GM19397 (cell line): Measurements from ENCODE around the gene ATP5PD.
"Not testable (repeated sequence)": the region's sequence is repeated elsewhere in the genome, so short reads cannot be mapped to it uniquely, and the experiment has no call there.

Experiments
- ATAC-seq: cut with Tn5 transposase; IDR thresholded peaks from one replicate; pipeline ENCODE4 v1.9.1; 2021; ENCODE audit warnings: mild to moderate bottlenecking, moderate library complexity; ENCODE audit not compliant: unreplicated experiment

ATP5PD gene

DNA sequence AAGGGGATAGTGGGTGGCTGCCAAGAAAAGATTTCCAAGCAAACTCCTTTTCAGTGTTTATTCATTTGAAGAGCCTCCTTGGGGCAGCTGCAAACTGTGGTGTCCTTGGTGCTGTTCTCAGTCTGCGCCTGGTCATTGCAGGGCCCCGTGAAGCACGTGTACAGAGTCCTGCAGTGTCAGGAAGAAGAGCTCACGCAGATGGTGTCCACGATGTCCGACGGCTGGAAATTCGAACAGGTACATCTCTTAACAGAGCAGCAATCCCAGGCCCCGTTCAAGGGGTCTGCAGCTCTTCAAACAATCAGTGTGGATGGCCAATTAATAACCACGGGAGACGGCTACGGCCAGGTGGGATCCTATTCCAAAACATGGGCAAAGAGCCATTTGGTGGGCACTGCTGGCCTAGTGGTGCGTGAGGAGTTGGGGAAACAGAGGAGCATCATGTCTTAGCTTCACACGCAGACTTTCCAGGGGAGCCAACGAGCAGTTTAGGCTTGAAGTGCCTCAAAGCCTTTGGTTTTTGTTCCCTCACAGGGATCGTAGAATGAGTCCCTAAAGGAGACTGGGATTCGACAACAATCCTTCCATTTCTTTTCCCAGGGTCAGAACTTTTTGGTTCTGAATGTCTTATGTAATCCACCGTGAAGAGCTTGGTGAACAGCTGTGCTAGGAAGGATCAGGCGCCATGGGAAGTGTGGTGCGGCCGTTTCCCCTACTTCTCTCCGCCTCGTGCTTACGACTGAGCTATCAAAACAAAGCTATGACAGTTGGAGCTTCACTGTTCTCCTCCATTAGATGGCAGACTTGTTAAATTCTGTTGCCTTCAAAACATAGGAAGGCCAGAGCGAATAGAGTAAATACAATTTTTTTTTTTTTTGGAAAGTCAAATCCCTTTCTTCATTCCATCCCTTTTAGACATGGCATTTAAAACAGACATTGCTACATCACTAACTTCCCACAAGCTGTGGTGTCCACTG, 12.9 kb upstream of the ATP5PD start:
- no peak for ATAC-seq

DNA sequence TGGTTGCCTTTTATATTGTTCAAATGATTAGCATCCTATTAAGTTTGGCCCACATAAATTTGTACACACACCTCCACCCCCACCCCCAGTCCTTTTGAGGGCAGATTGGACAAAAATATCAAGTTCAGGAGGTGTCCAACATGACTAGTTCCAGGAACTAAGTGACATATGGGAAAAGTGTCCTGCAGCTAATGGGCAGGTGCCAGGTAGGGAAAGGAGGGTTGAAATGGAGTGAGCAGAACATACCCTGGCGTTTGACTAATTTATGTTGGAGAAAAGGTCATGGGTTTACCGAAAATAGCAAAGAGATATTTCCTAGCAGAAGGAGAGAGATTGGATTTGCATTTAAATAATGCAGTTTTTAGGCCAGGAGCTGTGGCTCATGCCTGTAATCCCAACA, 5.2 kb upstream of the ATP5PD start:
- no peak for ATAC-seq

DNA sequence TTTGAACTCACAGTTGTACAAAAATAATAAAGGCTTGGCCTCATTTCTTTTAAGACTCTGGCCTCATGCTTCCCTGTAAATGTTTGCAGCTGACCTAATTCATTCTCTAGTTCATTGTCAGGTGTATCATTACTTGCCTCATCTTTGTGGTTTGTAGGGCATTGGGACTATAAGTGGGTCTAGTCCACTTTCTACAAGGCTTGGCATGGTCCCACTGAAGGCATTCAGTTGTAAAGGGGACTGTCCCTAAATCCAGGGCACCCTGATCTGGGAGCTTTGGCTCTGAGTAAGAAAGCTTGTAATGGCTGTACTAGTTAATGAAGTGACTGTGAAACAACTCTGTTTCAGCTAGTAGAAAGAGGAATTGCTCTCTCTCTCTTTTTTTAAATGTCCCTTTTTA, 2.9 kb upstream of the ATP5PD start:
- ATAC-seq = no peak

DNA sequence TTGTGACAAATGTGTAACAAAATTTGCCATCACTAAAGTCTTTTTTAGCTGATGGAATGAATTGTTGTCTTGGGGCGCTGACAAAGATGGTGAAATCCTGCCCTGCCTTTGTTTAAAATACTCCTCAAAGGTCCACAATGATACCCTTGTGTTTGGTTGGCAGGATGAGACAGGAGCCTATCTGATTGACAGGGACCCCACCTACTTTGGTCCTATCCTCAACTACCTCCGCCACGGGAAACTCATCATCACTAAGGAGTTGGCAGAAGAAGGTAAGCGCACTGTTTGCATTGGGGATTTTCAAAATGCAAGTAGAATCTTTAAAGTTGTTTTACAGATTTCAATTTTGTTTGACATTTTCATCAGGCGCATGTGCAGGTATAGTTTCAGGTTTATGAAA, 2.3 kb upstream of the ATP5PD start:
- no peak for ATAC-seq

DNA sequence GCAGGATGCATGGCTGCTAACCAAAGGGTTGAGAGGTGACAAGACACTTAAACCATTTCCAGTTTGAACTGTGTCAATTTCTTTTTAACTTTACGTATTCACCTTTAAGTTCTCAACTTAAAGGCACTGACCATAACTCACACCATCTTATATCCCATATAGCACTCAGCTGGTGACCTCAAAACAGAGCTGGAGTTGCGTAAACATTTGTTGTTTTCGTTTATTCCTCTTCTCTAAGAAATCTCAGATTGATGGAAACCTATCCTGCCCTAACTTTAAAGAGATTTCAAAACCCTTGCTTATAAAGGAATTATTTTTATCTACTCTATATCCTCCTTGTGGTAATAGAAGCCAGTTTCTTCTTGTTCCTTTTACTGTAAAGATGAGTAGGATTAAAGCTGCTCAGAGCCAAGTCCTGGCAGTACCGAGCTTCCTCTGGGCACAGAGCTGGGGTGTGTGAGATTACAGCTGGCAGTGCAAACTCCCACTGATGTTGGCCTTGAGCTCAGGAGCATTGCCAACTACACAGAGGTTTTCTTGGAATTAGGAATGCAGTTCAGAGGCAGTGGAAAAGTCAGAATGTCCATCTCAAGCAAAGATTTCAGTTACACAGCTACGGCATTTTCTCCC, 1.6 kb upstream of the ATP5PD start:
- ATAC-seq = no peak

DNA sequence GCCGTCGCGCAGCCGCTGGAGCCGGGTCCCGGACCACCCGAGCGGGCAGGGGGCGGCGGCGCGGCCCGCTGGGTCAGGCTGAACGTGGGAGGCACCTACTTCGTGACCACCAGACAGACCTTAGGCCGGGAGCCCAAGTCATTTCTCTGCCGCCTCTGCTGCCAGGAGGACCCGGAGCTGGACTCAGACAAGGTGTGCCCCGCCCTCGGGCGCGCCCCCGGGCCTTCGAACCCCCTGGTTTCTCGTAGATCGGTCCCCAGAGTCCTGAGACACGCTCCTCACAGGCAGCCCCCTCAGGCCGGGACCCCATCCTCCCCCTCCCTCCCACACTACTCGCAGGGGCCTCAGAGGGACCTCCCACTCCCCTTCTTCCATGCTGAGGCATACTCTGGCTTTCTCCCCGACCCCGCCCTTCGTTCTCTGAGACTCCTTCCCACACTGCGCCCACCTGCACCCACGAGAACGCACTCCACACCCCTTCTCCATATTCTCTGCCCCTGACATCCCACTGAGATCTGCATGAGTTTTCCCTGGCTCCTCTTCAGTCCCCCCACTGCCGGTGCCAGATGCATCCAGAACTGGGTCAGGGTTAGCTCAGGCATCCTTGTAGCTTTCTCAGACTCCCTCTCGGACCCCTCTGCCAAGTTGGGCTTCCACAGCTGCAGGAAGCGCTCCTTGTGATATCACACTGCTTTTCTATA, 779 bp upstream of the ATP5PD start:
- ATAC-seq = peak; percentile 12

DNA sequence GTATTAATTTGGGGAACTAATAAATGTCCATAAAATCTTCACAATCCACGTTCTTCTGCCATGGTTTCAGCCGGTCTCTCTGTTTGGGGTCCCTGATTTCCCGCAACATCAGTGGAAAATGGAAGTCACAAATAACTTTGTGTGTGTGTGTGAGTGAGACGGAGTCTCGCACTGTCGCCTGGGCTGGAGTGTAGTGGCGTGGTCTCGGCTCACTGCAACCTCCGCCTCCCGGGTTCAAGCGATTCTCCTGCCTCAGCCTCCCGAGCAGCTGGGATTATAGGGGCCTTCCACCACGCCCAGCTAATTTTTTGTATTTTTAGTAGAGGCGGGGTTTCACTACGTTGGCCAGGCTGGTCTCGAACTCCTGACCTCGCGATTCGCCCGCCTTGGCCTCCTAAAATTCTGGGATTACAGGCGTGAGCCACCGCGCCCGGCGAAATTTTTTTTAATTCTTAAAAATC, 793 bp downstream of the ATP5PD start:
- ATAC-seq = not testable (repeated sequence)

DNA sequence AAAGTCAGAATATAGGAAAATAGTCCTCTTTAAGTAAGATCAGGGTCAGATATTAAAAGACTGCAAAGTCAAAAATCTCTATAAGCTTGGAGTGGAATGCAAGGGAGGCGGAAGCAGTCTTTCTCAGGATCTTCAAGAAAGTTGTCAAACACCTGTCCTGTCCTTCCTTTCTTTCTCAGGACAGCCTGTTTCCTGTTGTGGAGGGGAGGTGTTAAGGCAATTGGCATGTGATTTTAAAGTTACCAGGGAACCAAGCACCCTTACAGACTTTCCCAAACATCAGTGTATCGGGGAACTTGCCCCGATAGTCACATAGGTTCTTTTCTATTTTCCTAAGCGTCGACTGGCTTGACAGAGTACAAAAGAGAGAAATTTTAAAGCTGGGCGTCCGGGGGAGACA, 2.1 kb downstream of the ATP5PD start:
- ATAC-seq = no peak

DNA sequence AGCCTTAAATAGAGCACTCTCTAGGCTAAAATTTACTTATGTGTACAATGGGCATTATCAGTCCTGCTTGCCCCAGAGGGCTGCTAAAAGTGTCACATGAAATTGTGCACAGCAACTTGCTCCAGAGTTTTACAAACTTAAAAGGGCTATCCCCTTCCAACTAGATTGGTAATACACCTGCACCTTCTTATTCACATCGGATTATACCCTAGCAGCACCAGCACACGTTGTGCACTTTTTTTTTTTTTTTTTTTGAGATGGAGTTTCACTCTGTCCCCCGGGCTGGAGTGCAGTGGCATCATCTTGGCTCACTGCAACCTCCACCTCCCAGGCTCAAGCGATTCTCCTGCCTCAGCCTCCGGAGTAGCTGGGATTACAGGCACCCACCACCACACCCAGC, 3.0 kb downstream of the ATP5PD start:
- ATAC-seq = not testable (repeated sequence)

DNA sequence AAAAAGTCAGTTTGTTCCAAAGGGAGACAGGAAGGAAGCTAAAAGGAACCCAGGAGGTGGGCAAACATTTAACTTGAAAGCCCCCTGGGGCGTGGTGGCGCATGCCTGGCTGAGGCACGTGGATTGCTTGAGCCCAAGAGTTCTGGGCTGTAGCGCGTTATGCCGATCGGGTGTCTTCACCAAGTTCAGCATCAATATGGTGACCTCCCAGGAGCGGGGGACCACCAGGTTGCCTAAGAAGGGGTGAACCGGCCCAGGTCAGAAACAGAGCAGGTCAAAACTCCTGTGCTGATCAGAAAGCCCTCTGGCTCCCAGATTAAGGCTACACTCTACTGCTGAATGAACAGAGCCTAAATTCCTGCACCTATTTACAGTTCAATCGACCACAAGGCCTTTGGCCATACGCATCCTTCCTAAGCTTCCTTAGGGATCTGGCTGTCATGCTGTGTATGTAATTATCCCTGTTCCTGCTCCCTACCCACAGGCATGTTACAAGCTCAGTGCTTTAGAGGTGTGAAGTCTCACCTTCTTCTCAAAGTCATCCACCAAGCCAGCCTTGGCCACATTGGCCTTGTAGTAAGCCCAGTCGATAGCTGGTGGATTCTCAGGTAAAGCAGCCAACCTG, 5.0 kb downstream of the ATP5PD start:
- ATAC-seq = no peak

DNA sequence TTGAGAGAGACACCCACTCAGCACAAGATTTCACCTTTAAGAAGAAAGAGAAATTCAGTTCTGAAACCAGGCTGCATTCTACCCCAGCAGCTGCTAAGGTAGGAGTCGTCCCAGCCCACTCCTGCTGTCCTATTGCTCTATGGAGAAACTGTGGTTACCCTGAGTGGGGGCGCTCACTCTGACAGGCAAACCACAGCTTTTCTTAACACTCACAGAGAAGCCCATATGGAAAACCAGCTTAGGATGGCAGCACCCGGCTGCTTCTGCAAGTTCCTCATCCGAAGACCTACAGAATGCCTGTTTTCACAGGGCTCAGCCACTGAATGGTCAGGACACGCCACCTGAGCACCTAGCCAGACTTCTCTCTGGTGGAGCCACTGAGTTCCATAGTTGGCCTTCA, 7.5 kb downstream of the ATP5PD start:
- ATAC-seq = no peak

DNA sequence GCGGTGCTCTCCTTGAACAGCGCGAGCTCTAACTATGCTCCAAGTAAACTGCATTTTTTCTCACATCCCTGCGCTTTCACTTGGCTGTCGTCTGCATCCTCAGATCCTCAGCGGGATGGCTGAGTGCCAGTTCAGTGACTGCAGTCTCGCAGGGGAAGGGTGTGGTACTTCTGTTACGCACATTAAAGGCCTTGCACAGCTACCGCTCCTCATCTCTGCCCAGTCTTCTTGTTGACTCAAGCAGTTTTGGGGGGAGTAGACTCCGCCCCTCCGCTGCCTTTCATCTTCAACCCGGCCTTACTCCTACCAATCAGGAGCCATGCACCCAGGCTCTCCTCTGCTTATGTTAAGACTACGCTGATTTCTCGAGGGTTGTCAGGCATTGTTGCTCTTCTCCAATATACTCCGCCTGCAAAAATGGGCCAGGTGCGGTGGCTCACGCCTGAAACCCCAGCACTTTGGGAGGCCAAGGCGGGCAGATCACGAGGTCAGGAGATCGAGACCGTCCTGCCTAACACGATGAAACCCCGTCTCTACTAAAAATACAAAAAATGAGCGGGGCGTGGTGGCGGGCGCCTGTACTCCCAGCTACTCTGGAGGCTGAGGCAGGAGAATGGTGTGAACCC, 10.0 kb downstream of the ATP5PD start:
- no peak for ATAC-seq

DNA sequence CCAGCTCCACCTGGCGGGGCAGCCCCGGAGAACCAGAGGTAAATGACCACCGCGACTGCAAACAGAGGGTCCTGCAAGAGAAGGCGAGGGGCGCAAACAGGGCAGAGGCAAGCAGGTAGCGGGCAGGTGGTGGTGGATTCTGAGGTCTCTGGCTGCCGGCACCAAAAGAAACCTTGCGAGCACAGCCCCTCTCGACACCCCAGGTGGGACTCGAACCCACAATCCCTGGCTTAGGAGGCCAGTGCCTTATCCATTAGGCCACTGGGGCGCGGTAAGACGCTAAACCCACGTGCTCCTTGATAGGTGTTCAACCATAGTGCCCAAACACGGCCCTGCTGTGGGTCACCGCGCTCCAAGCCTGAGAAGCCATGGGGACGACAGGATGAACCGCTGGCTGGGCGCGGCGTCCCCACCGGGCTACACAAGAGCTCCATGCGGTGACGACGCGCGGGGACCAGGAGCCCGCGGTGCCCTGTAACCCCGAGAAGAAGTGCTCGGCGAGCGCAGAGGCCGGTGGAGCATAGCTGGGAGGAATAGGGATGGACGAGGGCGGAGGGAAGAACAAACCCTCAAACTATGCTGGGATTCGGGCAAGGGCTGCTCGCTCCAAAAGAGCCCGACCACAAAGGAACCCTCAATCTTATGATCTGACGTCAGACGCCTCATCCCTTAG, 12.4 kb downstream of the ATP5PD start:
- ATAC-seq = peak; percentile 47

DNA sequence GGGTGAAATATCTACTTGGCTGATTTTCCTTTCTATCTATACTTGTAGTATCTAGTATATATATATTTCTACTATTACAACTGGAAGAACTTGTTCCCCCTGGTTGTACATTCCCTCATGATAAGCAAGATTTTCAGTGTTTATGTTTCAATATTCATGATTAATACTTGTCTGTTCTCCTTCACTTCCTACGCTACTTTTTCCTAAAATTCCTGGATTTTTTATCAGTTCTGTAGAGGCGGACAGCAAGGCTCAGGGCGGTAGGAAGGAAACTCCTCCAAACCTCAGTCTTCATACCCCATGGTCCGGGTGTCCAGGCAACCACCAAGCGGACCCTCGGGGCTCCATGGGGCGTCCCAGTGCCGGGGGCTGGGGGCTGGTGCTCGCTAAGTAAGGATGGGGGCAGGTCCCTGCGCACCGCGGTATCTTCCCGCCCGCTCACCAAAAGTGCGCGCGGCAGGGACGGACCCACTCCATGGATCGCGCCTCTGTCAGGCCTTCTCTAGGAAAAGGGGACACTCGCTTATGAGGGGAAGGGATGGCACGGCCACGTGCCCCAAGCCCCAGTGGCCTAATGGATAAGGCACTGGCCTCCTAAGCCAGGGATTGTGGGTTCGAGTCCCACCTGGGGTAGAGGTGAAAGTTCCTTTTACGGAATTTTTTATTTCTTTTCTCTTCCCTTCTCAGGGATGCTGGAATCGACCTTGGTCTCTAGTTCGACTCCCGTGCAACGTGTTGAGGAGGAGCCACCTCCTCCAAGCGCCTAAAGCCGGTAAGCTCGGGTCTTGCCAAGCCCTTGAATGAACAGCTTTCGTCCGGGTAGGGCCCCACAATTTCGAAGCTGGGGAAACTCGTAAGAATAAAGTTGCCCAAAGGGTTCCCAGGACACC, 13.2 kb downstream of the ATP5PD start:
- ATAC-seq = peak; percentile 43

DNA sequence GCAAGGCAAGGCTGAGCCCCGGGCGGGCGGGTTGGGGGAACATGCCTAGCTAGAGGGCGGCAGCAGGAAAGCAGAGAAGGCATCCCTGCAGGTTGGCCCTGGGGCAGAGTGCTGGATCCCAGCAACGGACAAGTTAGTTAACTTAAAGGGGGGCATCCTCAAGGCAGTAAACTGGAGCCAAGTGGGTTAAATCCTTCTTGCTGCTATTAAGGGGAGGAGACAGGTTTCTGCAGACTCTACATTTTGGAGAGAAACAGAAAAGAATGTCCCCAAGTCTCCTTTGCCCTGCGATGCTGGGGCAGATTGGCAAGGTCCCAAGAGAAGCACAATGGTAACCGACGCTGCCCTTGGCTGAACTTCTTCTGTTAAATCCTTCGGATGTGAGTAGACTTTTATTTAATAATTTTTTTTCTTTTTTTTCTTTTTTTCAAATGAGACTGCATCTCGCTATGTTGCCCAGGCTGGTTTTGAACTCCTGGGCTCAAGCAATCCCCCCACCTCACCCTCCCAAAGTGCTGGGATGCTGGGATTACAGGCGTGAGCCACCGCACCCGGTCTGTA, 14.0 kb downstream of the ATP5PD start:
- no peak for ATAC-seq

DNA sequence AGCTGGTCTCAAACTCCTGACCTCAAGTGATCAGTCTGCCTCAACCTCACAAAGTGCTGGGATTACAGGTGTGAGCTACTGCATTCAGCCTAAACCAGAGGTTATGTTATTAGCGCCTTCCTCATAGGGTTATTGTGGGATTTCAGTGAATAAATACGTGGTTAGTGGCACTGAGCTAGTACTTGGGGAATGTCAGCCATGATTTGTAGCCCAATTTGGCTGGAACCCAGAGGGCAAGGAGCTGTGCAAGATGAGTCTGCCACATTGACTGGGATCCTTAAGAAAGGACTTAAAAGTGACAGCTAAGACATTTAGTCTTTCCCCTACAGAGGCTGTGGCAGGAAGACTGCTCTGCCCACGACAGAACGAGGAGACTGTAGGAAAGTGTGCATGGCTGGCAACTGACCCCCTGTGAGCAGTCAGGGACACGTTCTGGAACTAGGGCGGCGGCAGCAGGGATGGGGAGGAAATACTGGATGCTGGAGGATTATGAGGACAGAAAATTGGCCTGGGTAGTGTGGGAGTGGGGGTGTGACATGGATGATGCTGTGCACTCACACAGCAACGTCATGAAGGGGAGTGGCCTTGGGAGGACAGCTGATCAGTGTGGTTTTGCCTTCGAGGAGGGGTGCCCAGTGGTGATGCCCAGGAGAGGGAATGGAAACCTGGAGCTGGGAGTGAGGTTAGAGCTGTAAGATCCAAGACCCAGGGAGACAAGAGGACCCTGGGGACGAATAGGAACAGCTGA, 14.6 kb downstream of the ATP5PD start:
- no peak for ATAC-seq

DNA sequence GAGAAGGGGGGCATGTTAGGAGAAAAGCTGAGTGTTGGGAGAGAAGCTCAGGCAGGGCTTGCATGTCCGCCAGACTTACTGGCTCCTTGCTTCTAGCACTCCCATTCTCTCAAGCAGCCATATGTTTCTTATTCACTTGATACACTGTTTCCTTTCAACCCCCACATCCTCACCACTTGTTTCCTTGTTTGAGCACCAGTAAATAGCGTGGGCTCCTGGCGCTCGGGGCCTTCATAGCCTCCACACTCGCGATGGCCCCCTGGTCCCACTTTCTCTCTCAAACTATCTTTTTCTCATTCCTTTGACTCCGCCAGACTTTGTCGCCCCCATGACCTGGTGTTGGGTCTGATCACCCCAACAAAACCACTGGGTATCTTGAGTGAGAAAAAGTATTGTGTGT, 16.6 kb downstream of the ATP5PD start:
- no peak for ATAC-seq

DNA sequence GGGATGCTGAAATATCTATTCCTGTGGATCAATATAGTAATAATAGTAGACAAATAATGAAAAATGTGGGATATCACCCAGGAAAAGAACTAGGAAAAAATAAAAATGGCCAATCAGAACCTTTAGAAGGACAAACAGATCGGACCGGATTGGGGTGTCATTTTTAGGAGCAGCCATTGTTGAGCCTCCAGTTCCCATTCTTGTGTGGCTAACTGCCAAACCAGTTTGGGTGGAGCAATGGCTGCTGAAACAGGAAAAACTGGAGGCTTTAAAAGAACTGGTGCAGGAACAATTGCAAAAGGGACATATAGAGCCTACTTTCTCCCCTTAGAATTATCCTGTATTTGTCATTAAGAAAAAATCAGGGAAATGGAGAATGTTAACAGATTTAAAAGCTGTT, 20.1 kb downstream of the ATP5PD start:
- ATAC-seq = not testable (repeated sequence)
